Stimulated activated CD4-positive, alpha-beta T cell treated with anti-CD3 and anti-CD28 coated beads, Interleukin-4, amount 100 ng/mL, for 1 hour (primary cell): ENCODE data around the gene TMEM43.

Experiments used
- DNase-seq: peaks from one replicate; pipeline ENCODE4 v3.0.0-alpha.2; 2020

The TMEM43 gene

DNA sequence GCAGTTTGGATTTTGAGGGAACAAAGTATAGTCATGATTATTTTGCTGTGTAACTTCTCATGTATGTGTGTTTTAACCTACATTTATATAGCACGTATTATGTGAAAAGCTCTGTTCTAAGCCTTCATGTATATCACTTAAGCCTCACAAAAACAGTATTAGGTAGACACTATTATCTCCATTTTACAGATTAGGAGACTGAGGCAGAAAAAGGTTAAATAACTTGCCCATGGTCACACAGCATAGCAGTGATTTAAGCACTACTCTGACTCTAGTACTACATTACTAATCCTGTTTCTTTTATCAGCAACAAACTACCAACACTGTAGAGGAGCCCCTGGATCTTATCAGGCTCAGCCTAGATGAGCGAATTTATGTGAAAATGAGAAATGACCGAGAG lies 56.4 kb downstream of the TMEM43 start:
- DNase-seq, result no peak

DNA sequence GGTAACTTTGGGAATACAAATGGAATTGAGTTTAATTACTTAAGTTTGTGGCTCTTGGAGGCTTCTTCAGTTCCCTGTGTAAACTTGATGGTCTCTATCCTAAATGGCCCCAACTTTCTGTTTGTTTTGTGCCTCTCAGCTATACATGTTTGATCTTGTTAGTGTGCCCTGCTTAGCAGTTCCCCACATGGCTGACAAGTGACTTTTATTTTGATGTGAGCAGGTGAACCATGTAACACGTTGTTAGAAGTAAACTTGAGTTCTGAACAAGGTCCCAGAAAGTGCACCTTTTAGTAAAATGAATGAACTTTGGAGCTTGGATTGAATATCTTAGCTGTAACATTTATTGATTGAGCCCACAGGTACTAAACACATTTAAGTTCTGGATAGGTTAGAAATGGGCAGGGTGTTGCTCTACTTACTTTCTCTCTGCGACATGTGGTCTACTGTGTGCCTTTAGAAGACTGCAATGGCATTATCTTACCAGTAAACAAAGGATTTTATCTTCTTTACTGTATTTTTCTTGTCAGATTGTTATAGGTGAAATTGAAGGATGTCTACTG lies 58.2 kb downstream of the TMEM43 start:
- DNase-seq, result no peak

DNA sequence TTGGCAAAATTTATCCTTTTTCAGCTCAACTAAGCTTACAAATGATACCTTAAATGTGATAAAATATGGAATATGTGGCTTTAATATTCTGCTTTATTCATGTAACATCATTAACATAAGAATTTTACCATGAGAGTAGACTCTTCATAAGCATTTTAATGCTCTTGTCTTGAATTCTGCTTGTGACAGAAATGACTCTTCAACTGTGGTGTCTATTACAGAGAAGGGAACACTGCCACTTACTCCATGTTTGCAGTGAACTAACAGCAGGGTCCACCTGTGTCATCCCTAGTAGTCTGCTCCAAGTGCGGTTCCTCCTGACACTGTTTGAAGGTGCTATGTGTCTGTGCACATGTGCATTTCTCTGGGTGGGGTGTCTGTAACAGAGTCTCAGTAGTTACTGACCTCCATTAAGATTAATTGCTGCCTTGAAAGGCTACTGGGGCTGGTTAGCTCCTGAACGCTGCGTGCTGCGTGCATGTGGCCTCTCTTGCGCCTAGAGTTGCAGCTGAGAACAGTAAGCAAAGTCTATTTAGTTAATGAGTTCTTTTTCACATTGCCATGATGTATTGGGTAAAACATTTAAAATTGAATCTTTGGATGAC lies 62.1 kb downstream of the TMEM43 start:
- no peak for DNase-seq

DNA sequence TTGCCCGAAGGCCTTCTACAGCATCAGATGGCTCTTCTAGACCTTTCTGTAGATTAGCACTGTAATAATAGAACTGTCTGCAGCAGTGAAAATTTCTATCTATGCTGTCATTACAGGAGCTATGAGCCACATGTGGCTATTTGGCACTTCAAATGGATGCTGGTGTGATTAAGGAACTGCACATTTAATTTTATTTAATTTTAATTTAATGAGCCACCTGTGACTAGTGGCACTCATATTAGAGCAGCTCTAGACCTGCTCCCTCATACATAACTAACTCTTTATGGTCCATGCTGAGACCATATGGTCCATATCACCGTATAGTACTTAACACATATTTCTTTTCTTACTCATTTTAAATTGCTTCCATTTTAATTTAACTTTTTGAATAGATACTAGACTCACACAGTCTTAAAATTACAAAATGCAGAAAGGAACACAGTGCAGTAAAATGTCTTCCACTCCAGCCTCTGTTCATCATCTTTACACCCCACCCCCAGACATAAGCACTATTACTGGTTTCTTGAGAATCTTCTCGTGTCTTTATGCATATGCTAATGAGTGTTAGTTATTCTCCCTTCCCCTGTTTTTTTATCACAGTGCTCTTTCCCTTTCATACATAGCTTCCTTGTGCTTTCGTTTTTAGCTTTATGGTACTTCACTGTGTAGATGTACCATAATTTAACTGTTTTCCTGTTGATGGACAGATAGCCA lies 63.3 kb downstream of the TMEM43 start:
- no peak for DNase-seq
